ENCODE data around the gene TBC1D2.

The TBC1D2 gene

GRCh38 chr9:98235126-98235525 is 20.3 kb downstream of the TBC1D2 start:
- peaks cover 13% of the 10 kb centered on the region for H3K36me3 Mint-ChIP-seq (ENCODE audit: low read depth)
- no peak overlapping the region for H3K4me3 Mint-ChIP-seq
- H3K4me1 Mint-ChIP-seq (ENCODE audit: low read depth), result no peaks in the 10 kb centered on the region
- H3K9me3 Mint-ChIP-seq, result no peaks in the 10 kb centered on the region
- H3K27ac Mint-ChIP-seq, result no peak overlapping the region
- no peaks in the 10 kb centered on the region for H3K27me3 Mint-ChIP-seq

GRCh38 chr9:98234245-98234825 is 21.1 kb downstream of the TBC1D2 start:
- no peaks in the 10 kb centered on the region for H3K9me3 Mint-ChIP-seq

DNA sequence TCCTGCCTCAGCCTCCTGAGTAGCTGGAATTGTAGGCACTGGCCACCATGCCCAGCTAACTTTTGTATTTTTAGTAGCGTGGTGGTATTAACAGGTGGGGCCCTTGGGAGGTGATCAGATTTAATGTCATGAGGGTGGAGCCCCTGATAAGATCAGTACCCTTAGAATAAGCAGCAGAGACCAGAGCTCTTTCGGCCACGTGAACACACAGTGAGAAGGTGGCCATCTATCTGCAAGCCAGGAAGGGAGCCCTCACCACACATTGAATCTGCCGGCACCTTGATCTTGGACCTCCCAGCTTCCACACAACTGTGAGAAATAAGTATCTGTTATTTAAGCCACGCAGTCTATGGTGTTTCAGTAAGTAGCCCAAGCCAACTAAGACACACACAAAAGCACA is 22.5 kb downstream of the TBC1D2 start:
- H3K4me3 Mint-ChIP-seq, result no peak overlapping the region
- H3K4me1 Mint-ChIP-seq (ENCODE audit: low read depth), result no peaks in the 10 kb centered on the region
- no peak overlapping the region for H3K27ac Mint-ChIP-seq
- H3K36me3 Mint-ChIP-seq (ENCODE audit: low read depth), result peaks cover 14% of the 10 kb centered on the region
- no peaks in the 10 kb centered on the region for H3K9me3 Mint-ChIP-seq
- H3K27me3 Mint-ChIP-seq, result no peaks in the 10 kb centered on the region

More at GRCh38 chr9:98234245-98234825, 21.1 kb downstream of the TBC1D2 start:
- H3K27me3 Mint-ChIP-seq, result no peaks in the 10 kb centered on the region
- H3K36me3 Mint-ChIP-seq (ENCODE audit: low read depth), result peaks cover 13% of the 10 kb centered on the region
- H3K4me3 Mint-ChIP-seq, result no peak overlapping the region
- H3K27ac Mint-ChIP-seq, result no peak overlapping the region
- no peaks in the 10 kb centered on the region for H3K4me1 Mint-ChIP-seq (ENCODE audit: low read depth)

DNA sequence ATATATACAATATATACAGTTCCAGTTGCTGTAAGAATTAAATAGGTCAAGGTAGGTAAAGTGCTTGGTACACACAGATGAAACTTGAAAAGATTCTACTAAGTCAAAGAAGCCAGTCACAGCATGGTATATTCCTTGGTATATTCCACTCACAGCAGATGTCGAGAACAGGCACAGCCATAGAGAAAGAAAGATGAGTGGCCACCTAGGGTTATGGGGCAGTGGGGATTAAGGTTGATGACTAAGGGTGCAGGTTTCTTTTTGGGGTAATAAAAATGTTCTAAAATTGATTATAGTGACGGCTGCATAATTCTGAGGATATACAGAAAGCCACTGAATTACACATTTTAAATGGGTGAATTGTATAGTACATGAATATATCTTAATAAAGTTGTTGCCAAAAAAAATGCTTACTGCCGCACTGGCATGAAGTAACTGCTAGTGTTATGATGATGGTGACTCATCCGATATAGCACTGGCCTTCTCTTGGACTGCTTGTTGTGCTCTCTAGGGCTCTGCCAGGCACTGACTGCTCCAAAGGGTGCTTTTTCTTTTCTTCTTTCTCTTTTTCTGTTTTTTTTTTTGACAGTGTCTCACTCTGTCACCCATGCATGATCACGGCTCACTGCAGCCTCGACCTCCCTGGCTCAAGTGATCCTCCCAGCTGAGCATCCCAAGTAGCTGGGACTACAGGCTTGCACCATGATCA is 23.5 kb downstream of the TBC1D2 start:
- Mint-ChIP-seq H3K4me3 (no peak overlapping the region), H3K27ac (no peak overlapping the region), H3K36me3 (ENCODE audit: low read depth) (peaks cover 14% of the 10 kb centered on the region), H3K9me3 (no peaks in the 10 kb centered on the region), H3K27me3 (no peaks in the 10 kb centered on the region), H3K4me1 (ENCODE audit: low read depth) (no peaks in the 10 kb centered on the region)

- Mint-ChIP-seq H3K4me1 (ENCODE audit: low read depth) (no peaks in the 10 kb centered on the region), H3K9me3 (no peaks in the 10 kb centered on the region), H3K27ac (no peak overlapping the region), H3K27me3 (no peaks in the 10 kb centered on the region), H3K4me3 (no peak overlapping the region), H3K36me3 (ENCODE audit: low read depth) (peaks cover 14% of the 10 kb centered on the region)
Observed at GRCh38 chr9:98230789-98231188, 24.7 kb downstream of the TBC1D2 start.

DNA sequence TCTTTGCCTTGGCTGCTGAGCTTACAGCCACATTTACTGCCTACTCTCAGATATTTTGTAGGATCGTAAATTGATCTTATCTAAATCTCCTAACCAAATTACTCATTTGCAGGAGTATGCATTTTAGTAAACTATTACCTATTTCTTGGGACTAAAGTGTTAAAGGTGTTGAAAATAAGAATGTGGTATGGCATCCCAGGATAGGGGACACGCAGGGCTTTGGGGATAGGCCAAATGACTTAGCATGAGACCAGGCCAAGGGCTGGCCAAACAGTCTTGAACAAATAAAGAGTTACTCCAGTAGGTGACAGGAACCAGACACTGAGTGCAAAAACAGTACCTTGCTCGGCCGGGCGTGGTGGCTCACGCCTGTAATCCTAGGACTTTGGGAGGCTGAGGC is 25.1 kb downstream of the TBC1D2 start:
- no peaks in the 10 kb centered on the region for H3K9me3 Mint-ChIP-seq
- no peaks in the 10 kb centered on the region for H3K27me3 Mint-ChIP-seq
- peaks cover 14% of the 10 kb centered on the region for H3K36me3 Mint-ChIP-seq (ENCODE audit: low read depth)
- no peak overlapping the region for H3K27ac Mint-ChIP-seq
- H3K4me3 Mint-ChIP-seq, result no peak overlapping the region
- no peaks in the 10 kb centered on the region for H3K4me1 Mint-ChIP-seq (ENCODE audit: low read depth)

GRCh38 chr9:98229620-98230019 is 25.8 kb downstream of the TBC1D2 start:
- H3K4me3 Mint-ChIP-seq, result no peak overlapping the region
- H3K27me3 Mint-ChIP-seq, result no peaks in the 10 kb centered on the region
- H3K36me3 Mint-ChIP-seq (ENCODE audit: low read depth), result peaks cover 14% of the 10 kb centered on the region
- H3K9me3 Mint-ChIP-seq, result no peaks in the 10 kb centered on the region
- no peaks in the 10 kb centered on the region for H3K4me1 Mint-ChIP-seq (ENCODE audit: low read depth)
- no peak overlapping the region for H3K27ac Mint-ChIP-seq

GRCh38 chr9:98229090-98229395 is 26.4 kb downstream of the TBC1D2 start:
- Mint-ChIP-seq H3K9me3 (no peaks in the 10 kb centered on the region), H3K4me1 (ENCODE audit: low read depth) (no peaks in the 10 kb centered on the region), H3K27ac (no peak overlapping the region), H3K4me3 (no peak overlapping the region), H3K36me3 (ENCODE audit: low read depth) (peaks cover 12% of the 10 kb centered on the region), H3K27me3 (no peaks in the 10 kb centered on the region)

- Mint-ChIP-seq H3K27me3 (no peaks in the 10 kb centered on the region), H3K27ac (no peak overlapping the region), H3K4me1 (ENCODE audit: low read depth) (no peaks in the 10 kb centered on the region), H3K9me3 (no peaks in the 10 kb centered on the region), H3K36me3 (ENCODE audit: low read depth) (peaks cover 9% of the 10 kb centered on the region), H3K4me3 (no peak overlapping the region)
Observed at GRCh38 chr9:98228392-98229089, 26.9 kb downstream of the TBC1D2 start.

DNA sequence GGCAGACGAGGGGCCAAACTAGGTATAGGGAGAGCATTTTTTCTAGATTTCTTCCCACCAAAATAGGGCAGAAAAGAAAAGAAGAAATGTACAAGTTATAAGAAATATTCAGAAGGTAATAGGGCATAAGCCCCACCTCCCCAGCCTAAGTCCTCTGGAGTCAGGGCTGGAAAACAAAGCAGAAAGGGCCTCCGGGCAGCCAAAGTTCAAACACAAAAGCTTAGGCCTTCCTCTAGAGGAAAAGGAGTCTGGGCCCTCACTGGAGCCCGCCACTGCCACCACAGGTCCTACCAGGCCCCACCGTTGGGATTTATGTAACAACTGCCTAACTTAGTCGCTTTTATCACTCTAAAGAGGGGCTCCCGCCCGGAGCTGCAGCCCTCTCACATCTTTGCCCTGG is 27.6 kb downstream of the TBC1D2 start:
- Mint-ChIP-seq H3K27ac (no peak overlapping the region), H3K36me3 (ENCODE audit: low read depth) (peaks cover 9% of the 10 kb centered on the region), H3K27me3 (no peaks in the 10 kb centered on the region), H3K9me3 (no peaks in the 10 kb centered on the region), H3K4me3 (no peak overlapping the region), H3K4me1 (ENCODE audit: low read depth) (no peaks in the 10 kb centered on the region)

DNA sequence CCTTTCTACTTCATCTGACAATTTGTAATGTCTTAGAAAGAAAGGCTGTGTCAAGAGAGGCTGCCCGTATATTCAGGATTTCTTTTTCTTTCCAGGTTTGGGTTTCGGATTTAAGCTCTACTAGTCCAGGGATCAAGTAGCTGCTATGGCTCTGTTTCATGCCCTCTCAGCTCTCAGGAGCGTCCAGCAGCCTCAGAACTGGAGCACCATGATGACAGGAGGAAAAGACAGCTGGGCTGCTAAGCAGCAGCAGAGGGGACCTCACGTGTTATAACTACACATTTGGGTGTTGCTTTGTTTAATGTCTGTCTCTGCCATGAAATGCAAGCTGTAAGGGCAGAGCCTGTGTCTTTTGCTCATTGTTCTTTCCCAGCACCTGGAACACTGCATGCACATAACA is 28.5 kb downstream of the TBC1D2 start:
- Mint-ChIP-seq H3K36me3 (ENCODE audit: low read depth) (peaks cover 9% of the 10 kb centered on the region), H3K9me3 (no peaks in the 10 kb centered on the region), H3K4me1 (ENCODE audit: low read depth) (no peaks in the 10 kb centered on the region), H3K27ac (no peak overlapping the region), H3K4me3 (no peak overlapping the region), H3K27me3 (no peaks in the 10 kb centered on the region)

GRCh38 chr9:98226516-98226915 is 28.9 kb downstream of the TBC1D2 start:
- Mint-ChIP-seq H3K4me1 (ENCODE audit: low read depth) (no peaks in the 10 kb centered on the region), H3K27me3 (no peaks in the 10 kb centered on the region), H3K27ac (no peak overlapping the region), H3K36me3 (ENCODE audit: low read depth) (peaks cover 6% of the 10 kb centered on the region), H3K9me3 (no peaks in the 10 kb centered on the region), H3K4me3 (no peak overlapping the region)

DNA sequence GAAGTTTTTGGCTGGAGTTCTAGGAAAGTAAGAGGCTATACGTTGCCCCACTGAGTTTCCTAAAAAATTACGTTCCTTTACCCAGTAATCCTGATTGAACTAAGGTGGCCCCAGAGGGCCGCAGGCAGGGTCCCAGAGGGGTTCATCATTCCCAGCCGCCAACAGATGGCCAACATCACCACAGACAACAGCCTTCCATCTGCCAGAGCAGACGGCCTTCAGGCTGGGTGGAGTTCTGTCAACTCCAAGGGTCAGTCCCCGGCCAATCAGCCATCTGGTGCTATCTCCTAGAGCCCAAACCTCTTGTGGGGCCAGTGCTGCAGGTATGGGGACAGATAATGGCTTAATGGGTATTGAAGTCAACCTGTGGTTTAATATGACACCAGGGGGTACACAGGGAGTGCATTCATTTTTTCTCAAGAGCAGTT is 30.4 kb downstream of the TBC1D2 start:
- Mint-ChIP-seq H3K27me3 (no peaks in the 10 kb centered on the region), H3K36me3 (ENCODE audit: low read depth) (peaks cover 6% of the 10 kb centered on the region), H3K27ac (no peak overlapping the region), H3K4me3 (no peak overlapping the region), H3K4me1 (ENCODE audit: low read depth) (no peaks in the 10 kb centered on the region), H3K9me3 (no peaks in the 10 kb centered on the region)

DNA sequence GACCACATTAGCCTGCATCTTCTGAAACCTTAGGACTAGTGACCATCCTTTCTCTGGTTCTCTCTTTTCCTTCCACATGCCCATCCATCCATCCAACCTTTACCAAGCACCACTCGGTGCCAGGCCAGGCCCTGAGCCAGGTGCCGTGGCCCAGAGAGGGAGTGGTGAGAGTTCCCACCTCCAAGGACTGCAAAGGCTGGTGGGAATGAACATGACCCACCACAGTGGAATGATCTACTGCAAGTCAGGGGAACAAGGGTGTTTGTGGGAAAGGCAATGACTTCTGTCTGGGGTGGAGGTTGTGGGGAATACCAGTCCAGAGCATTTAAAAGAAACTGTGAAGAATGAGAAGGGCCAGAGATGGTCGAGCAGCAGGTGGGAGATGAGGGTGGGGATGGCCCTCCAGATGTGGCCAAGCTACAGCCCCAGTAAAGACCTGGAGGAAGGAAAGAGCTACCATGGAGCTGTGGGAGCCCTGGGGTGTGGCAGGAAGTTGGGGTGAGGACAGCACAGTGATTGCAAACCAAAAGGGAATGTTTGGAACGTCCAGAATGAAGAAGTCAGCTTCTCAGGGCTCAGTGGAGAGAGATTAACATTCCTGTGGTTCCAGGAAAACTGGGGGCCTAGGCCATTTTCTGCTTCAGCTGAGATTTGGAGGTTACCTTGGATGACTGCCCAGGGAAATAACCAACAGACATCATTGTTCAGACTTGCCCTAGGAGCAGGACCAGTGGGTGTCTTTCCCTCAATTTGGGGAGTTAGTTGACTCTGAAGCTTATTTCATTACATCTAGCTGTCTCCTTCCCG is 32.4 kb downstream of the TBC1D2 start:
- Mint-ChIP-seq H3K9me3 (no peaks in the 10 kb centered on the region), H3K27ac (no peak overlapping the region), H3K4me1 (ENCODE audit: low read depth) (no peaks in the 10 kb centered on the region), H3K36me3 (ENCODE audit: low read depth) (no peaks in the 10 kb centered on the region), H3K4me3 (no peak overlapping the region), H3K27me3 (no peaks in the 10 kb centered on the region)

- Mint-ChIP-seq H3K4me3 (no peak overlapping the region), H3K36me3 (ENCODE audit: low read depth) (no peaks in the 10 kb centered on the region), H3K27ac (no peak overlapping the region), H3K27me3 (no peaks in the 10 kb centered on the region), H3K4me1 (ENCODE audit: low read depth) (no peaks in the 10 kb centered on the region), H3K9me3 (no peaks in the 10 kb centered on the region)
Observed at GRCh38 chr9:98220911-98221310, 34.5 kb downstream of the TBC1D2 start.
